Measurements from ENCODE around the gene GRHPR. TPM values are rescaled to one million over a fixed set of nuclear protein-coding genes. Genes with fewer than 3 reads are reported as not detected.

Gene GRHPR
- polyA plus RNA-seq (2013, experiment 1 of 2), result 84.7 TPM
- polyA plus RNA-seq (2013, experiment 2 of 2), result 70.9 TPM

- Histone ChIP-seq H3K4me3 (ENCODE audit: extremely low read depth, insufficient read depth, low read length, poor library complexity, severe bottlenecking) (peak within 1 kb of the TSS; percentile 68), H3K9me3 (ENCODE audit: control insufficient read depth, low read length) (no peaks in the 10 kb centered on the region), H3K36me3 (ENCODE audit: control insufficient read depth, insufficient read depth, low read length) (peaks cover 32% of the 10 kb centered on the region), H3K27ac (ENCODE audit: low read depth, low read length, severe bottlenecking) (peak within 1 kb of the TSS; percentile 71), H3K4me1 (ENCODE audit: control insufficient read depth, insufficient read depth, low read length, poor library complexity, severe bottlenecking) (peaks cover 15% of the 10 kb centered on the region)
- 1 to 3% methylated on average over 51 to 52 of the region's 56 CpGs for WGBS, 2 experiments (ENCODE audit: insufficient coverage in 2 of 2)
Observed at GRCh38 chr9:37422289-37423104, at the start of gene GRHPR. Gene GRHPR, plus strand, starts transcription at chr9:37422696. Its CDS starts 55 bp downstream, at chr9:37422751.

DNA sequence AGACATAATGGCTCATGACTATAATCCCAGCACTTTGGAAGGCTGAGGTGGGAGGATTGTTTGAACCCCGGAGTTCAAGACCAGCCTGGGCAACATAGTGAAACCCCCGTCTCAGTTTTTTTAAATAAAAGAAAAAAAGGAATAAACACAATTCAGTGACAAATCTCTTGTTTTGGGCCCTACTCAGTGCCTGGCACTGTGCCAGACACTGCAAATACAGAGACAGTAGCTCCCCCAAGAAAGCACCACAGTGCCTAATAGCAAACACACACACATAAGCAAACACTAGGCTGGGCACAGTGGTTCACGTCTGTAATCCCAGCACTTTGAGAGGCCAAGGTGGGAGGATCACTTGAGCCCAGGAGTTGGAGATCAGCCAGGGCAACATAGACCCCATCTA lies 49.7 kb upstream of the GRHPR start:
- WGBS, 2 experiments (ENCODE audit: insufficient coverage in 2 of 2), result 84 to 100% methylated on average over 1 to 3 of the region's 3 CpGs
- peaks cover 7% of the 10 kb centered on the region for H3K4me1 ChIP-seq (ENCODE audit: control insufficient read depth, insufficient read depth, low read length, poor library complexity, severe bottlenecking)
- no peak overlapping the region for H3K27ac ChIP-seq (ENCODE audit: low read depth, low read length, severe bottlenecking)
- H3K36me3 ChIP-seq (ENCODE audit: control insufficient read depth, insufficient read depth, low read length), result no peaks in the 10 kb centered on the region
- no peak overlapping the region for H3K4me3 ChIP-seq (ENCODE audit: extremely low read depth, insufficient read depth, low read length, poor library complexity, severe bottlenecking)
- H3K9me3 ChIP-seq (ENCODE audit: control insufficient read depth, low read length), result no peaks in the 10 kb centered on the region

DNA sequence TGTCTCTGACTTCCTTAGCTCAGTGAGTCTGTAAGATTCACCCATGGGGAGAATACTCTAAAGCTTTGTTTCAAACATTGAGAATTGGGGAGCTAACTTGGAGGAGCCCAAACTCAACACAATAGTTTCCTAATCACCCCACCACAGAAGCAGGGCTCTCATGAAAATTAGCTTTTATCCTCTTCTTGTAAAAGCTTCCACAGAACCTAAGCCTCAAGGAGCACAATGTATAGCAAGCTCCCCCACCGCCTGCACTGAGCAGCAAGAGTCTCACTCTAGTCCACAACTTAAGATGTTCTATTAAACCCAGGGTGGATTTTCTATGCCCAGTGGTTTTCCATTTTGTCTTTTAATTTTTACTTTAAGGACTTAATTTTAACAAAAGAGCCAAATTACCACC lies 48.9 kb upstream of the GRHPR start:
- no peaks in the 10 kb centered on the region for H3K9me3 ChIP-seq (ENCODE audit: control insufficient read depth, low read length)
- no peaks in the 10 kb centered on the region for H3K36me3 ChIP-seq (ENCODE audit: control insufficient read depth, insufficient read depth, low read length)
- WGBS, 2 experiments (ENCODE audit: insufficient coverage in 2 of 2), result 83 to 88% methylated on average over 1 of the region's 1 CpG
- peaks cover 7% of the 10 kb centered on the region for H3K4me1 ChIP-seq (ENCODE audit: control insufficient read depth, insufficient read depth, low read length, poor library complexity, severe bottlenecking)
- H3K27ac ChIP-seq (ENCODE audit: low read depth, low read length, severe bottlenecking), result no peak overlapping the region
- no peak overlapping the region for H3K4me3 ChIP-seq (ENCODE audit: extremely low read depth, insufficient read depth, low read length, poor library complexity, severe bottlenecking)

GRCh38 chr9:37374892-37375291 lies 47.6 kb upstream of the GRHPR start:
- Histone ChIP-seq H3K9me3 (ENCODE audit: control insufficient read depth, low read length) (no peaks in the 10 kb centered on the region), H3K36me3 (ENCODE audit: control insufficient read depth, insufficient read depth, low read length) (no peaks in the 10 kb centered on the region), H3K27ac (ENCODE audit: low read depth, low read length, severe bottlenecking) (no peak overlapping the region), H3K4me3 (ENCODE audit: extremely low read depth, insufficient read depth, low read length, poor library complexity, severe bottlenecking) (no peak overlapping the region), H3K4me1 (ENCODE audit: control insufficient read depth, insufficient read depth, low read length, poor library complexity, severe bottlenecking) (peaks cover 7% of the 10 kb centered on the region)
- whole genome bisulfite sequencing, 2 experiments (ENCODE audit: insufficient coverage in 2 of 2), result 84 to 85% methylated on average over 5 of the region's 6 CpGs

- 85 to 86% methylated on average over 5 to 7 of the region's 13 CpGs for WGBS, 2 experiments (ENCODE audit: insufficient coverage in 2 of 2)
Observed at GRCh38 chr9:37377688-37378612, 44.5 kb upstream of the GRHPR start.

DNA sequence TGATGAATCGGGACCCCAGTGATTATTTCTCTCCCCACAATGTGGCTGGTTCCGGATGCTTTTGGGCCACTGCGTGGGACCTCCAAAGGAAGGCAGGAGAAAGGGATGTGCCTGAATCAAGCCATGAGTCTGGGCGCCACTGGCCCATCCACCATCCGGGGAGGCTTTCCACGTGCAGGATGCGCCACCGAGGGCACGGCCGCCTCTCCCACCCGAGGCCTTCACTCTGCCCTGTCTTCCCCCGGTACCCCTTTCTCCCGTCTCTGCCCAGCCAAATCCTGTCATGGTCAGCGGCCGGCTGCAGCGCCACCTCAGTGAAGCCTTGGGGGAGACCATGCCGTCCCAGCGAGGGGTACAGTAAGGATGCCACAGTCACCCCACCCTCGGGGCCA lies 43.9 kb upstream of the GRHPR start:
- Histone ChIP-seq H3K4me3 (ENCODE audit: extremely low read depth, insufficient read depth, low read length, poor library complexity, severe bottlenecking) (no peak overlapping the region), H3K27ac (ENCODE audit: low read depth, low read length, severe bottlenecking) (no peak overlapping the region), H3K9me3 (ENCODE audit: control insufficient read depth, low read length) (no peaks in the 10 kb centered on the region), H3K36me3 (ENCODE audit: control insufficient read depth, insufficient read depth, low read length) (no peaks in the 10 kb centered on the region), H3K4me1 (ENCODE audit: control insufficient read depth, insufficient read depth, low read length, poor library complexity, severe bottlenecking) (no peaks in the 10 kb centered on the region)
- WGBS, 2 experiments (ENCODE audit: insufficient coverage in 2 of 2), result 85 to 95% methylated on average over 12 to 19 of the region's 19 CpGs

More at GRCh38 chr9:37377688-37378612, 44.5 kb upstream of the GRHPR start:
- no peak overlapping the region for H3K4me3 ChIP-seq (ENCODE audit: extremely low read depth, insufficient read depth, low read length, poor library complexity, severe bottlenecking)
- H3K4me1 ChIP-seq (ENCODE audit: control insufficient read depth, insufficient read depth, low read length, poor library complexity, severe bottlenecking), result no peaks in the 10 kb centered on the region
- H3K36me3 ChIP-seq (ENCODE audit: control insufficient read depth, insufficient read depth, low read length), result no peaks in the 10 kb centered on the region
- H3K27ac ChIP-seq (ENCODE audit: low read depth, low read length, severe bottlenecking), result no peak overlapping the region
- no peaks in the 10 kb centered on the region for H3K9me3 ChIP-seq (ENCODE audit: control insufficient read depth, low read length)

DNA sequence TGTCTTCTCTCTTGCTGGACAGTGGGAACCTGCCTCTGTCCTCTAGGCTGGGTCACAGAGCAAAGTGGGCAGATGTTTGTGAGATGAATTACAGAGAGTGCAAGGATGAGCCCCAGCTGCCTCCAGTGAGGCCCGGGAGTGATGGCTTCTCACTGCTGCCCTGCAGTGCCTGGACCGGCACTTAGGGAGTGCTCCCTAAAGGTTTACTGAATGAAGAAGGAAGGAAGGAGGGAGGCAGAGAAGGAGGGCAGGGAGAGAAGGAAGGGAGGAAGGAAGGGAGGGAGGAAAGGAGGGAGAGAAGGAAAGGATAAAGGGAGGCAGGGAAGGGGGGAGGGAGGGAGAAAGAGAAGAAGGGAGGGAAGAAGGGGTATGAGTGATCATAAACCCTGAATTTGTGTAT lies 42.7 kb upstream of the GRHPR start:
- H3K27ac ChIP-seq (ENCODE audit: low read depth, low read length, severe bottlenecking), result no peak overlapping the region
- no peaks in the 10 kb centered on the region for H3K9me3 ChIP-seq (ENCODE audit: control insufficient read depth, low read length)
- WGBS, 2 experiments (ENCODE audit: insufficient coverage in 2 of 2), result 78 to 80% methylated on average over 2 of the region's 2 CpGs
- no peaks in the 10 kb centered on the region for H3K4me1 ChIP-seq (ENCODE audit: control insufficient read depth, insufficient read depth, low read length, poor library complexity, severe bottlenecking)
- no peak overlapping the region for H3K4me3 ChIP-seq (ENCODE audit: extremely low read depth, insufficient read depth, low read length, poor library complexity, severe bottlenecking)
- no peaks in the 10 kb centered on the region for H3K36me3 ChIP-seq (ENCODE audit: control insufficient read depth, insufficient read depth, low read length)

GRCh38 chr9:37380570-37380969 lies 41.9 kb upstream of the GRHPR start:
- Histone ChIP-seq H3K9me3 (ENCODE audit: control insufficient read depth, low read length) (no peaks in the 10 kb centered on the region), H3K4me3 (ENCODE audit: extremely low read depth, insufficient read depth, low read length, poor library complexity, severe bottlenecking) (no peak overlapping the region), H3K36me3 (ENCODE audit: control insufficient read depth, insufficient read depth, low read length) (no peaks in the 10 kb centered on the region), H3K27ac (ENCODE audit: low read depth, low read length, severe bottlenecking) (no peak overlapping the region), H3K4me1 (ENCODE audit: control insufficient read depth, insufficient read depth, low read length, poor library complexity, severe bottlenecking) (no peaks in the 10 kb centered on the region)
- WGBS, 2 experiments (ENCODE audit: insufficient coverage in 2 of 2), result 88 to 98% methylated on average over 4 to 6 of the region's 9 CpGs

GRCh38 chr9:37381094-37381741 lies 41.3 kb upstream of the GRHPR start:
- no peak overlapping the region for H3K4me3 ChIP-seq (ENCODE audit: extremely low read depth, insufficient read depth, low read length, poor library complexity, severe bottlenecking)
- H3K36me3 ChIP-seq (ENCODE audit: control insufficient read depth, insufficient read depth, low read length), result no peaks in the 10 kb centered on the region
- H3K9me3 ChIP-seq (ENCODE audit: control insufficient read depth, low read length), result no peaks in the 10 kb centered on the region
- no peak overlapping the region for H3K27ac ChIP-seq (ENCODE audit: low read depth, low read length, severe bottlenecking)
- WGBS, 2 experiments (ENCODE audit: insufficient coverage in 2 of 2), result 89 to 90% methylated on average over 10 to 11 of the region's 11 CpGs
- no peaks in the 10 kb centered on the region for H3K4me1 ChIP-seq (ENCODE audit: control insufficient read depth, insufficient read depth, low read length, poor library complexity, severe bottlenecking)

DNA sequence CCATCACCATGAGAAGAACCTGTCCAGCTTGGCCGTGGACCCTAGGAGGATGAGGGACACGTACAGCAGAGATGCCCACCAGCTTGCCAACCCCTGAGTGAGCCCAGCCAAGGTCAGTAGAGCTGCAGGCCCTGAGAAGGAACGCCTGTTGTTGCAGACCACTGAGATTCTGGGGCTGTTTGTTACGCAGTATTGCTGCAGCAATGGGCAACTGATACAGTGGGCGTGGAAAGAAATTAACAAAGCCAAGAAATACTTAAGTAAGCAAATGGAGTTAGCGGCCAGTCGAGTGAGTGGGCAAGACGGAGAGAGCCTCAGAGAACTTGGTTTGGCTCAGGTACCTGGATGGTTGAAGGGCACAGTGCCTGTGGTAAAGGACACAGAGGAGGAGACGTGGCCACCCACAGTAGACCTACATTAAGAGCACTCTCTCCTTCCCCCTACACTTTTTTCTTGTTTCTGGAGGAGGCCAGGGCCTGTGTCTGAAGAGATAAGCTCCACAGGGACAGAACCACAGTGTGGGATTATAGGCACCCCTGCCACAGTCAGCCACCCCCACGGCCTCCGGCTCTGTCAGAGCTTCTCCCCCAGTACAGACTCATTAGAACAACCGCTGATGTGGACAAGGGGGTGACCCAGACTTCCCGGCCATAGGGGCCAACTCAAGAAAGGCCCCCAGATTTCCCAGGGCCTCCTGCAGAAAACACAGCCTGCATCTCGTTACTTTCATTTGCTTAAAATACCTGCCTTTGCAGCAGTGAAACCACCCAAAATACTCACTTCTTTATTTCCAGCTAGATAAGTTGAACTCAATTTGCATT lies 40.1 kb upstream of the GRHPR start:
- H3K27ac ChIP-seq (ENCODE audit: low read depth, low read length, severe bottlenecking), result no peak overlapping the region
- no peaks in the 10 kb centered on the region for H3K9me3 ChIP-seq (ENCODE audit: control insufficient read depth, low read length)
- H3K4me3 ChIP-seq (ENCODE audit: extremely low read depth, insufficient read depth, low read length, poor library complexity, severe bottlenecking), result no peak overlapping the region
- WGBS, 2 experiments (ENCODE audit: insufficient coverage in 2 of 2), result 77% methylated on average over 12 of the region's 14 CpGs
- H3K36me3 ChIP-seq (ENCODE audit: control insufficient read depth, insufficient read depth, low read length), result no peaks in the 10 kb centered on the region
- no peaks in the 10 kb centered on the region for H3K4me1 ChIP-seq (ENCODE audit: control insufficient read depth, insufficient read depth, low read length, poor library complexity, severe bottlenecking)

Measured in mesodermal cell (in vitro differentiated cells).